Activated T-cell treated with anti-CD3 and anti-CD28 coated beads, Interleukin-2, amount 50 U/mL, for 24 hours (primary cell): ENCODE data around the gene ADAM12.

Source experiments
- DNase-seq: peaks from one replicate; pipeline ENCODE4 v3.0.0-alpha.2; 2020
- H3K27ac Mint-ChIP-seq: 2 replicates; pipeline ENCODE4 v1.8.0; 2020; ENCODE audit warnings: mild to moderate bottlenecking, mixed read lengths
- H3K27me3 Mint-ChIP-seq: 2 replicates; pipeline ENCODE4 v1.8.0; 2020; ENCODE audit warnings: mixed read lengths
- H3K36me3 Mint-ChIP-seq: 2 replicates; pipeline ENCODE4 v1.8.0; 2020; ENCODE audit warnings: low read depth, mixed read lengths
- H3K4me1 Mint-ChIP-seq: 2 replicates; pipeline ENCODE4 v1.8.0; 2020; ENCODE audit warnings: low read depth, mixed read lengths
- H3K4me3 Mint-ChIP-seq: 2 replicates; pipeline ENCODE4 v1.8.0; 2020; ENCODE audit warnings: mild to moderate bottlenecking, moderate library complexity, mixed read lengths
- H3K9me3 Mint-ChIP-seq: 2 replicates; pipeline ENCODE4 v1.8.0; 2020; ENCODE audit warnings: mixed read lengths

ADAM12 gene

DNA sequence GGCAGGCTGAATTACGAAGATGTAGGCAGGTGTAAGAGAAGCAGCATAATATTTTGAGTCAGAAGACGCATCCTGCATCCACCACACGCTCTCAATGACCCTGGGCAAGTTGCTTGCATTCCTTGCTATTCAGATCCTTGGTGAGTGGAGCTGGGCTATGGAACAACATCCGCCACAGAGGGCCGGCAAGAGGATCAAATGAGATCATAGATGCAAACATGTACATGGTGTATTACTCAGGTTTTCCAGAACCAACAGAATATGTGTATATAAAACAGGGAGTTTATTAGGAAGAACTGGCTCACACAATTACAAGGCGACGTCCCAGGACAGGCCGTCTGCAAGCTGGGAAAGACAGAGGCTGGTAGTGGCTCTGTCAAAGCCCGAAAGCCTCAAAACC is 51.5 kb downstream of the ADAM12 start:
- Mint-ChIP-seq H3K36me3 (no peaks in the 10 kb centered on the region), H3K27ac (no peak overlapping the region), H3K4me3 (no peak overlapping the region), H3K4me1 (no peaks in the 10 kb centered on the region), H3K27me3 (no peaks in the 10 kb centered on the region), H3K9me3 (peaks cover 2% of the 10 kb centered on the region)
- DNase-seq, result no peak

DNA sequence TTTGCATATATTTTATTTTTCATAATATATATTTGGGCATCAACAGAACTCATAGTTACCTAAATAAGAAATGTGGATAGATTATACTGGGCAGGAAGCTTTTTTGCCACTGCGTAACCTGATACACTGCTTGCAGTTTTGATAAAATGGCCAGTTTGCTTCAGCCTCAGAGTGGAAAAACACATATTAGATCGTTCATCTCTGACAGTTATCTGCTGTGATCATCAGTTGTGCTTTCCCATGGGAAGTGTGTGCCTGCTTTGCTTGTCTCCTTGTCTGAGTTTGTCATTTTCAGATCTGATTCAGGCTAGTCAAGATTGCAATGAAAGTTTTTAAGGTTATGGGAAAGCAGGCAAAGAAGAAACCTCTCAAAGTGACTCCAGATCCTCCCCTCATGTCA is 54.0 kb downstream of the ADAM12 start:
- no peaks in the 10 kb centered on the region for H3K27me3 Mint-ChIP-seq
- H3K27ac Mint-ChIP-seq, result no peak overlapping the region
- DNase-seq, result no peak
- no peaks in the 10 kb centered on the region for H3K9me3 Mint-ChIP-seq
- H3K4me1 Mint-ChIP-seq, result no peaks in the 10 kb centered on the region
- no peak overlapping the region for H3K4me3 Mint-ChIP-seq
- no peaks in the 10 kb centered on the region for H3K36me3 Mint-ChIP-seq

DNA sequence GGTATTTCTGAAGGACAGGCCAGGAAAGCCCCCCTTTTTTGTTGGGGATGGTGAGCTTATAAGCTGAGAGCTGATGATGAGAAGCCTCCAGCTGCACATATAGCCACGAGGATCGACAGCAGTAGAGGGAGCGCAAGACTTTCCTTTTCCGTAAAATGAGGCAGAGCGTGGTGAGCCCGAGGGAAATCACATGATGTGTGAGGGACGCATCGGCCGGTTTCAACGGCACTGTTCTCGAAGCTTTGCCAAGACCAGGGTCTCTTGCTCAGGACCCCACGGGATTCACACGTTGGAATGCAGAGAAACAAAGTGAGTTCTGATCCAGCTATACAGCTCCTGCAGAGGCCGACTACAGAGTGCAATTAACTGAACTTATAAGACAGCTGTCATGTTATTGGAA is 55.7 kb downstream of the ADAM12 start:
- no peaks in the 10 kb centered on the region for H3K4me1 Mint-ChIP-seq

DNA sequence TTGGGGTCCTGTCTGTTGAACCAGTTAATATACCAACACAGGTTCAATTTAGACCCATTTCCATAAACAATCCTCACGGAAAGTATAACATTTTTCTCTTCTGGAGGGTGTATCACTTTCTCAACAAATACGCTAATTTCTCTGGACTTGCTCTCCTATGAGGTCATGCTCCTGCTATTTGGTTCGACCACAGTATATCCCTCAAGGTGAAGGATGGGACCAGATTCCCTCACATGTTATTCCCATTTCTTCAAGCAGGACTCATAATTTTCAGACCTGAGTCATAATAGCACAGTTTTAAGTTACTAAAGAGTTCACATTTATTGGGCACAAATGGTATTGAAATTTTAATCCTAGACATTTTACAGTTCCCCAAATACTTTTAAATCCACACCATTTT is 57.2 kb downstream of the ADAM12 start:
- Mint-ChIP-seq H3K4me1 (no peaks in the 10 kb centered on the region), H3K9me3 (no peaks in the 10 kb centered on the region), H3K36me3 (no peaks in the 10 kb centered on the region), H3K27me3 (no peaks in the 10 kb centered on the region), H3K4me3 (no peak overlapping the region), H3K27ac (no peak overlapping the region)
- no peak for DNase-seq

More for the DNA sequence above, 55.7 kb downstream of the ADAM12 start:
- no peak for DNase-seq
- Mint-ChIP-seq H3K27ac (no peak overlapping the region), H3K9me3 (no peaks in the 10 kb centered on the region), H3K36me3 (no peaks in the 10 kb centered on the region), H3K4me3 (no peak overlapping the region), H3K27me3 (no peaks in the 10 kb centered on the region)

DNA sequence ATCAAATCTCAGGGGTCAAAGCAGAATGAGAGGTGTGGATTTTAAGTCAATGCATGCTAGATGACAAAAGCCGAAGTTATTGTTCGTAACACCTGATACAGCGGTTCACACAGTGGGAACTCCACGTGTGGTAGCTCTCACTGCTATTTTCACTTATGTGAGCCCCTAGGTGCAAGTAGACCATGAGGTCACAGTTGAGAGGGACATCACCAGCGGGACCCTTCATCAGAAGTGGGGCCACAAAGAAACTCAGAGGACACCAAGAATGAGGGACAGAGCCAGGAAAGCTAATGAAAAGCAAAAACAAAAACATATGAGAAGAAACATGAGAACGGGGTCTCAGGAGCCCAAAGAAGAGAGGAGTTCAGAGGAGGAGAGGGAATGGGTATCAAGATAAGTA is 63.5 kb downstream of the ADAM12 start:
- no peaks in the 10 kb centered on the region for H3K9me3 Mint-ChIP-seq
- H3K27me3 Mint-ChIP-seq, result no peaks in the 10 kb centered on the region
- no peak overlapping the region for H3K4me3 Mint-ChIP-seq
- no peak for DNase-seq
- H3K4me1 Mint-ChIP-seq, result no peaks in the 10 kb centered on the region
- no peaks in the 10 kb centered on the region for H3K36me3 Mint-ChIP-seq
- no peak overlapping the region for H3K27ac Mint-ChIP-seq

DNA sequence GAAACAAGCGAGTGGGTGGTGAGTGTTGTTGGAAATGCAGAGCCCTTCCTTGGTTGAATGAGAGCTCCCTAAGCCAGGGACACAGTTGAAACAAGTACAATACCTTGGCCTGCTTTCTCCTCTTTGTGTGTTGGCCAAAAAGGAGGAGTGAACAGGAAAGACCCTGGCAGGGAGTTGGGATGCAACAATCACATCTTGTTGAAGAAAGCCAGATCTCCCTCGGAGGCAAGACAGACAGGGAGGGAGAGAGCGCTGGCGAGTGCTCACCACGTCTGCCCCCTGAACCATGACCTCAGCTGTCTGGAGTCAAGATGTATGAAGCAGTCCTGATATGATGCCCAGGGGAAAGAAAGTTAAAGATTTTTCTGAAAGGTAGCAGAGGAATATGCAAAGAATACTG is 66.8 kb downstream of the ADAM12 start:
- Mint-ChIP-seq H3K36me3 (no peaks in the 10 kb centered on the region), H3K4me1 (no peaks in the 10 kb centered on the region), H3K4me3 (no peak overlapping the region), H3K27me3 (no peaks in the 10 kb centered on the region), H3K9me3 (no peaks in the 10 kb centered on the region), H3K27ac (no peak overlapping the region)
- no peak for DNase-seq

DNA sequence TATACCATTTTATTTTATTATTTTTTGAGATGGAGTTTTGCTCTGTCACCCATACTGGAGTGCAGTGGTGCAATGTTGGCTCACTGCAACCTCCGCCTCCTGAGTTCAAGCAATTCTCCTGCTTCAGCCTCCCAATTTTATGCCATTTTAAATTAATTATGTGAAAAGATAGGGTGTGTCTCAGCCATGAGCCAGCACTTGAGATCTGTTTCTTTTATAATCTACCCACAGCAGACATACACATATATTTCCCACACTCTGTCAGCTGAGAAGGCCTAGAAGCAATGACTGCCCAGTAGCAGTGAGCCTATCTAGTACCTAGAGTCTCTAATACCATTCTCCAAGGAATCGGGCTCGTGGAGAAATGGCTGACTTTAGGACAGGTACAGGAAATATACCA is 70.5 kb downstream of the ADAM12 start:
- Mint-ChIP-seq H3K36me3 (no peaks in the 10 kb centered on the region), H3K4me3 (no peak overlapping the region), H3K27me3 (no peaks in the 10 kb centered on the region), H3K27ac (no peak overlapping the region), H3K9me3 (no peaks in the 10 kb centered on the region), H3K4me1 (no peaks in the 10 kb centered on the region)
- no peak for DNase-seq

DNA sequence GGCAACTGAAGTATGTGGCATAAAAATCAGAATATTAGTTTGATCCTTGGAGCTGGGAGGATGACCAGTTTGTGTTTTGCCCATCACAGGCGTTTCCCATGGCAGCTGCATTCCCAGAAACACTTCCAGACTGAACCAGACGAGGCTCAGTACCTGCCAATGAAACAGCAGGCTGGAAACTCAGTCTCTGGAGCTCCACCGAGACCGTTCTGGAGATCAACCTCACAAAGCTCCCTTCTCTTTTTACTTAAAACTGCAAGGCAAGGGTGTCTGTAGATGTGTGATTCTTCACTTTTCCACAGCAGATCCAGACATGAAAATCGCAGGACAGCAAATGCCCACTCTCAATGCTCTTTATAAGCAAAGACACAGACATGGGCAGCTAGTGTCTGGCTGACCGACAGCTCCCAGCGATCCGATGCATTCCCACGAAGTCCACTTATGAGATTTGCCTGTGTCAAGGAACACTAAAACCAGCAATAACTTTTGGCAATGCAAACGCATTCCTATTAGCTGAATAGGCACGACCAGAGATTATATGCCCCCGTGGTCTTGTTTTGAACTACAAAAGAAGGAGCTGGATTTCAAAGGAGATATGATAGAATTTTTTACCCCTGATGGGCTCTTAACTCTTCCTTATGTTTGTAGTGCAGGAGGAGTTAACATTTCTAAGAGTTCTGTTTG is 72.6 kb downstream of the ADAM12 start:
- DNase-seq, result no peak
- Mint-ChIP-seq H3K4me1 (no peaks in the 10 kb centered on the region), H3K9me3 (no peaks in the 10 kb centered on the region)

DNA sequence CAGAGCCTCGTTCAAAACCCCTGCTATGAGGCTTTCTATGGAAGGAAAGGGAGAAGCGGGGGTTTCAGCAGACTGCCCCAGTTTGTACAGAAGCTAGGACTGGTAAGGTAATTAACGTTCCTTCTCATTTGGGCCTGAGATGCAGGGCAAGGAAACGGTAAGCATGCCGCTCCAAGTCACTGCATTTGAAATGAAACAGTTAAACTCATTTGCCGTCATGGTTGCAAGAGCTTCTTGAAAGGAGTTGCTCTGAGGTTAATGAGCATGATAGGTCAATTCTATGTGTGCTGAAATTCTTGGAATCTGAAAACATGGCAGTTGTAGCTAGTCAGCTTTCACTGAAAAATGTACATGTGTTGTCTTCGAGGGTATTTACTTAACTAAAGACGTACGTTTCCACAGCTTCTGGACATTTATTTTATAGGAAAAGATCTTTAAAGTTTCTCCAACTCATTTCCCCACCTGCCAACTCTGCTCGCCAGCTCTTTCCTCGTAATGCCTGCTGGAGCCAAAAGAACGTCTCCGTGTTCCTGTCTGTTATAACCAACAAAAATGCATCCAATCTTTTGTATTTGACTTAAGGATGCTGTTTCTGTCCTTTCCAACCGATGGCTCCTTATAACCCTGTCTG is 73.3 kb downstream of the ADAM12 start:
- Mint-ChIP-seq H3K36me3 (no peaks in the 10 kb centered on the region), H3K4me3 (no peak overlapping the region), H3K27me3 (no peaks in the 10 kb centered on the region), H3K9me3 (no peaks in the 10 kb centered on the region), H3K4me1 (no peaks in the 10 kb centered on the region), H3K27ac (no peak overlapping the region)
- DNase-seq, result no peak

More for the DNA sequence above, 72.6 kb downstream of the ADAM12 start:
- H3K36me3 Mint-ChIP-seq, result no peaks in the 10 kb centered on the region
- H3K4me3 Mint-ChIP-seq, result no peak overlapping the region
- no peak overlapping the region for H3K27ac Mint-ChIP-seq
- no peaks in the 10 kb centered on the region for H3K27me3 Mint-ChIP-seq

DNA sequence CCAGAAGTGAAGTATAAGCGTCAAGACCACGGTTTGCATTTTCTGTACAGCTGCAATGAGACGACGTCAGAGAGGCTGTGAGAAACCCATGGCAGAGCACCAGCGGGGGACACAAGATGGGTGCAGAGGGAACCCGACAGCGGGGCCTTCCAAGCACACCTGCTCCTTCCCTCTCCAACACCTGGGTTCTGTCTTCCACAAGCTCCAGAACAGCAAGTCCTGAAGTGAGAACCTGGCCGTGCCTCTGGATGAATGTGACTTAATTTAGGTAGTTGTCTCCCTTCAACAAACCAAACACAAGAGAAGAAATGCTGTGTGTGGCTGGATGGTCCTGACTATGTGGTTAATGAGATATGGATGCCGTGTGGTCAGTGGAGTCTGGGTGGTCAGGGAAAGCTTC is 76.1 kb downstream of the ADAM12 start:
- Mint-ChIP-seq H3K27ac (no peak overlapping the region), H3K9me3 (no peaks in the 10 kb centered on the region), H3K36me3 (no peaks in the 10 kb centered on the region), H3K27me3 (no peaks in the 10 kb centered on the region), H3K4me1 (no peaks in the 10 kb centered on the region), H3K4me3 (no peak overlapping the region)
- DNase-seq, result no peak

DNA sequence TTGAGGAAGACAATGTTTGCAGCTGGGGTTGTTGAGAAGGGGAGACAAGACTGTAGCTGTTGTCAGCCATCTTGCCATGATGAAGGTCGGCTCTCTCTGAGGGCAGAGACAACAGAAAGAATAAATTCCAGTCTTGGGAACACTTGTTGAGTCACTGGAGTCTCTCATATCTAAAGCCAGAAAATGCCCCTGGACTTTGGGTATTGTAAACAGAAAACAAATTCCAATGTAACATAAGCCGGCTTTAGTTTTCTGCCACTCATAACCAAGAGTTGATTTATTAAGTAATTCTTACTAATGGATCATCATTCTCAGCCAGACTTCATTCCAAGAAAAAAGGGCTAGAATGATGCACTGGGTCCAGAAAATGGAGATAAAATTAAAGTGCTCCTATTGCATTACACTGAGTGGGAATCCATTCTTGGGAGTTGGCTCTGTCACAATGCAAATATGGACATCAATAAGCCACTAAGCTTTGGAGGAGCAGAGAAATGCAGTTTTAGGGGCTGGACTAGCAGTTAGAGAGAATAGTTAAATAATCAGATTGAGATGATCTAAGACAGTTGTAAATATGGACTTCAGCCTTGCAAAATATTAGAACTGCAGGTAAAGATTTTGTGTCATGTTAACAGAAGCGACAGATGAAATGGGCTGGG is 78.9 kb downstream of the ADAM12 start:
- Mint-ChIP-seq H3K27me3 (no peaks in the 10 kb centered on the region), H3K9me3 (no peaks in the 10 kb centered on the region), H3K27ac (no peak overlapping the region), H3K4me1 (no peaks in the 10 kb centered on the region), H3K4me3 (no peak overlapping the region), H3K36me3 (no peaks in the 10 kb centered on the region)
- no peak for DNase-seq

DNA sequence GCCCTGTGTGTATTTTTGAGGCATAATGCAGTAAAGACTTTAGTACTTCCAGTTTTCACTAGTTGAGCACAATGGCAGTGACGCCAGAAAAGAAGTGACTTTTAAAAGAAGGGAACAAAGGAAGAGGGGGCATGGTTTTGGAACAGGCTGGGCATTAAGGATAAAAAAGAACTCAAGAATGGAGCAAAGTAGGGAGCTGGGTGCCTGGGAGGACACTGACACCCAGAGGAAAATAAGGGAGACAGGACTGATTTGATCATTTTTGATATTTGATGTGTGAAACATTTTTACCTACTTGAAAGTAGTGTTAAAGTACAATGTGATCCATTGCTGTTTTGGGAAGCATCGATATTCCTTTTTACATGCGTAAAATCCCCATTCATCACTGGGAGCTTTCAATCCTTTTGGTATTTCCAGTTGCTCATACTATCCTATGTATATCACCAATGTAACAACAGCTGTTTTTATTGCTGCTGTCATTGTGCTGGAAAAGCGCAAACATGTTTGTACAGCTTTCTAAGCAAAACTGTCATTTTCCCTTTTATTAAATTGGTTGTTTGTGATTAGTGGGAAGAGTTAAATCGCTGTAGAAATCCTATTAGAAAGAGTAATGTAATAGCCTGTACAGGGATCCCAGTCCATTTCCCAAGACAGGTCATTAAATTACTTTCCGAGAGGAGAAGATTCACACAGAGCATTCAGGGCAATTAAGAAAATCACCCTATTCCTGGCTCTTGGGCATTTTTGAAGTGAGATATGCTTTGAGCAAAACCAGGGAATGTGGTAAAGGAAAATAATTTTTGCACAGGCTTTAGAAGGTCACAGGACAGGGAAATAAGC is 85.2 kb downstream of the ADAM12 start:
- Mint-ChIP-seq H3K4me3 (no peak overlapping the region), H3K9me3 (no peaks in the 10 kb centered on the region), H3K36me3 (no peaks in the 10 kb centered on the region), H3K4me1 (no peaks in the 10 kb centered on the region), H3K27me3 (no peaks in the 10 kb centered on the region), H3K27ac (no peak overlapping the region)
- DNase-seq, result no peak

DNA sequence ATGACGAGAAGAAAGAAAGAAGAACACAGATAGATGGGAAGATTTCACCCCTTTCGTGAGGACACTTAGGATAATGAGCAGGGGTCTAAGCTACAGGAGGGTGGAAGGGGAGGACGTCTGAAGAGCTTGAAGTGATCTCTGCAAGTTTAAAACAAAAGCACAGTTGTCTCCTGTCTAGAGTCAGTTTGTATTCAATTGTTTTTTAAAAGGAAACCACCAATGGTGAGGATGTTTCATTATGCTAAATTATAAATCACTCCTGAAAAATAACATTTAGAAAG is 85.9 kb downstream of the ADAM12 start:
- no peak for DNase-seq
- H3K9me3 Mint-ChIP-seq, result no peaks in the 10 kb centered on the region
- H3K36me3 Mint-ChIP-seq, result no peaks in the 10 kb centered on the region
- no peaks in the 10 kb centered on the region for H3K27me3 Mint-ChIP-seq
- no peaks in the 10 kb centered on the region for H3K4me1 Mint-ChIP-seq
- no peak overlapping the region for H3K27ac Mint-ChIP-seq
- no peak overlapping the region for H3K4me3 Mint-ChIP-seq

DNA sequence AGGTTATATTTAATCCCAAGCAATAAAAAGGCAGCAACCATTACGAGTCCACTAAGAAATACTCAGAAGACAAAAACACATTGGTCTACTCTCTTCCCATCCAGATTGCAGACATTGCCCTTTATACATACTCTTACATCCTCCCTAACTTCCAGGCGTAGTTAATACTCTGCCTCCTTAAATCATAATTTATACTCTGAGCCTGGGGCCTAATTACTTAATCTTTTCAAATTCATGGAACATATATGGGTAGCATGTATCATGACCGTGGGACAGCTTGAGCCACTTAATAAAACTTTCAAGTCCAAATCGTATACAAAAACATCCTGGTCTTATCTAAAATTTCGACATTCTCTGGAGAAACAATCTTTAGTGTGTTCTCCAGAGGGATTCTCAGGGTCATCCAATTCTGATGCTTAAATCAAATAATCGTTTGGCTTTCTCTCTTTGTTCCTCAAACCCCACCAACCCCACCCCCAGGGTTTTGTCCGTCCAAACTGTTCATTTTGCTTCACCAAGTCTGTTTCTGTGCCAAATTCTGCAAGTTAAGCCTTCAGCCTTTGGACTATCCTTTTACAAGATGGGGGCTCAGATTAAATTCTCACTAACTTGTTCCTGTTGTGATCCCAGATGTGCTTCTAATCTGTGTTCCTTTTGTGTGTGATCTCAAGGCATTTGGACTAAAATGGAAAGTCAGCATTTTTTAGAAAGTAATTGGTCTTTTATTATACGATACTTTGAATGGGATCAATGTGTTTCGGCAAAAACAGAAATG is 86.4 kb downstream of the ADAM12 start:
- Mint-ChIP-seq H3K4me3 (no peak overlapping the region), H3K36me3 (no peaks in the 10 kb centered on the region), H3K27me3 (no peaks in the 10 kb centered on the region), H3K9me3 (no peaks in the 10 kb centered on the region), H3K4me1 (no peaks in the 10 kb centered on the region), H3K27ac (no peak overlapping the region)
- no peak for DNase-seq
